ENCODE results near the gene FOXO1.

DNA sequence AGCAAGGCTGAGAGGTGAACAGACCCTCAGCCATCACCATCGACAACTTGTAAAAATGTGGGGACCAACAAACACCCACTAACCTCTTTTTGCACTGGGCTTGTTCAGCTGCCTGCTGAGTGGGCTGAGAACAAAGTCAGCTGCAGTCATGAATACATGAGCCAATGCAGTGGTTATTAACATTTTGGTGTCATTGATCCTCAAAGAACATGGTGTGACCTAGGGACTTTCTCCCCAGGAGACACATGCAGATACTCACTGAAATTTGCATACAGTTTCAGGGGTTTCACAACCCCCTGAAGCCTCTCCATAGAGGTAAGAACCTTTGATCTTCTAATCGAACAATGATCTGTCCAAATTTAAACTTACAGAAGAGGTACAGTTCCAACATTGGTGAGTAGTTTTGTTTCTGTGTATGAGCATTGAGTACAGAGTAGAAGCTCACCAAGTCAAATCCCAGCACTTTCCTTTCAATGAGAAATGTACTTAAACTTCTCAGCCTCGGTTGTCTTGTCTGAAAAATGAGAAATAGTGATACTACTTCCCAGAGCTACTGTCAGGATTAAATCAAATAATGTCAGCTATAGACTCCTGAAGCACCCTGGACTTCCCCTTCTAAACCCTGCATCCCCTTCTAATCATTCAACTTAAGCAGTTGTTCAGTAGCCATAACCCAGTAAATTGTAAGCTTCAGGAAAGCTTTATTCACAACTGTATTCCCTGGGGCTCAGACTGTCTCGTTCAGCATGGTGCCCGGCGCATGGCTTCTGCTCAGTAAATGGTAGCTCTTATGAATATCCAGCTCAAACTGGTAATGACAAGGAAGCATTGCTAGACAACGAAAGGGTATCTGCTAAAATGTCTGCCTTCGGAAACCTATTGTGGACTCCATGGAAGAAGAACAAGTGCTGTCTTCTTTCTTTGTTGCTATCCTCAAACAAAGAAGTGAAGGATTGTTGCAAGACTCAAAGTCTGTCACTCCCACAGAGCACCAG lies 148.7 kb downstream of the FOXO1 start:
- TF ChIP-seq EZH2phosphoT487 (IDR thresholded peaks at IDR 0.05; ENCODE audit: unreplicated experiment) (no peak), POLR2AphosphoS5 (IDR thresholded peaks at IDR 0.05; ENCODE audit: low read depth) (no peak), CTCF (conservative IDR thresholded peaks at IDR 0.05; ENCODE audit: low read depth in 2 of 2) (no peak), ZNF114 (CRISPR knock-in tag; IDR thresholded peaks at IDR 0.05) (no peak), CREB1 (CRISPR knock-in tag; IDR thresholded peaks at IDR 0.05; ENCODE audit: low read depth) (no peak), EZH2 (IDR thresholded peaks at IDR 0.05; ENCODE audit: low read depth, unreplicated experiment) (no peak), ZNF462 (CRISPR knock-in tag; IDR thresholded peaks at IDR 0.05) (no peak), JUNB (IDR thresholded peaks at IDR 0.05; ENCODE audit: unreplicated experiment) (no peak)
- TF ChIP-seq, protein P1, sequence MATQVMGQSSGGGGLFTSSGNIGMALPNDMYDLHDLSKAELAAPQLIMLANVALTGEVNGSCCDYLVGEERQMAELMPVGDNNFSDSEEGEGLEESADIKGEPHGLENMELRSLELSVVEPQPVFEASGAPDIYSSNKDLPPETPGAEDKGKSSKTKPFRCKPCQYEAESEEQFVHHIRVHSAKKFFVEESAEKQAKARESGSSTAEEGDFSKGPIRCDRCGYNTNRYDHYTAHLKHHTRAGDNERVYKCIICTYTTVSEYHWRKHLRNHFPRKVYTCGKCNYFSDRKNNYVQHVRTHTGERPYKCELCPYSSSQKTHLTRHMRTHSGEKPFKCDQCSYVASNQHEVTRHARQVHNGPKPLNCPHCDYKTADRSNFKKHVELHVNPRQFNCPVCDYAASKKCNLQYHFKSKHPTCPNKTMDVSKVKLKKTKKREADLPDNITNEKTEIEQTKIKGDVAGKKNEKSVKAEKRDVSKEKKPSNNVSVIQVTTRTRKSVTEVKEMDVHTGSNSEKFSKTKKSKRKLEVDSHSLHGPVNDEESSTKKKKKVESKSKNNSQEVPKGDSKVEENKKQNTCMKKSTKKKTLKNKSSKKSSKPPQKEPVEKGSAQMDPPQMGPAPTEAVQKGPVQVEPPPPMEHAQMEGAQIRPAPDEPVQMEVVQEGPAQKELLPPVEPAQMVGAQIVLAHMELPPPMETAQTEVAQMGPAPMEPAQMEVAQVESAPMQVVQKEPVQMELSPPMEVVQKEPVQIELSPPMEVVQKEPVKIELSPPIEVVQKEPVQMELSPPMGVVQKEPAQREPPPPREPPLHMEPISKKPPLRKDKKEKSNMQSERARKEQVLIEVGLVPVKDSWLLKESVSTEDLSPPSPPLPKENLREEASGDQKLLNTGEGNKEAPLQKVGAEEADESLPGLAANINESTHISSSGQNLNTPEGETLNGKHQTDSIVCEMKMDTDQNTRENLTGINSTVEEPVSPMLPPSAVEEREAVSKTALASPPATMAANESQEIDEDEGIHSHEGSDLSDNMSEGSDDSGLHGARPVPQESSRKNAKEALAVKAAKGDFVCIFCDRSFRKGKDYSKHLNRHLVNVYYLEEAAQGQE (IDR thresholded peaks at IDR 0.05; ENCODE audit: unreplicated experiment), result no peak
